Activated CD4-positive, alpha-beta T cell treated with anti-CD3 and anti-CD28 coated beads, Interleukin-2, amount 10 ng/mL, durations not matched to agents 24 days and 14 days (primary cell): ENCODE results near the gene CCNQ. TPM values are rescaled to one million over a fixed set of nuclear protein-coding genes. Genes with fewer than 3 reads are reported as not detected.

Experiments used
- DNase-seq: peaks from one replicate; pipeline ENCODE4 v3.0.0; 2022
- H3K27ac Mint-ChIP-seq: one replicate; pipeline ENCODE4 v1.8.0; 2022; ENCODE audit warnings: mild to moderate bottlenecking, mixed read lengths
- H3K27me3 Mint-ChIP-seq: one replicate; pipeline ENCODE4 v1.8.0; 2022; ENCODE audit warnings: mixed read lengths
- H3K36me3 Mint-ChIP-seq: one replicate; pipeline ENCODE4 v1.8.0; 2022; ENCODE audit warnings: low read depth, mild to moderate bottlenecking, mixed read lengths
- H3K4me1 Mint-ChIP-seq: one replicate; pipeline ENCODE4 v1.8.0; 2021; ENCODE audit warnings: mixed read lengths
- H3K4me3 Mint-ChIP-seq: one replicate; pipeline ENCODE4 v1.8.0; 2022; ENCODE audit warnings: mild to moderate bottlenecking, moderate library complexity, mixed read lengths
- H3K9me3 Mint-ChIP-seq: one replicate; pipeline ENCODE4 v1.8.0; 2021; ENCODE audit warnings: mixed read lengths
- intact Hi-C: fragments of 100-400 bp; cut with micrococcal nuclease; formaldehyde crosslinking; loops from one replicate; pipeline ENCODE4 v1.15.1; 2023
- total RNA-seq: library from RNA; stranded (reverse); gene quantifications from 2 replicates; pipeline ENCODE4 v1.2.3, GENCODE V29; 2022

The CCNQ gene
- total RNA-seq, 1 donor from 2014 or later = 28.7 TPM

DNA sequence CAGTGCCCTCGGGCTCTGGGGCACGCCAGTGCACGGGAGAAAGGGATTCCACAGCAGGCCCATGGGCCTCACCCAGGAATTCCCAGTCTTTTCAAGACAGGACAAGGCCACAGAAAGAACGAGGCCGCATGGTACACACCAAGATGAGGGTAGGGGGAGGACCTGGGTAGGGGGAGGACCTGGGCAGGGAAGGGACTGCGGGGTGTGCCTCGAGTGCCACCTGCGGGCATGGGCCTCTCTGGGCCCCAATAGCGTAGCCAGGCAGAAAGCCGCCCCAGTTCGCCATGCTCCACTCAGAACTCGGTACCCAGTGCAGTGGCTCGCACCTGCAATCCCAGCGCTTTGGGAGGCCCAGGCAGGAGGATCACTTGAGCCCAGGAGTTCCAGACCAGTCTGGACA, 34.1 kb upstream of the CCNQ start:
- H3K27me3 Mint-ChIP-seq = peaks cover 5% of the 10 kb centered on the region
- no peak overlapping the region for H3K27ac Mint-ChIP-seq
- DNase-seq = no peak
- no peaks in the 10 kb centered on the region for H3K4me1 Mint-ChIP-seq
- no peak overlapping the region for H3K4me3 Mint-ChIP-seq
- no peaks in the 10 kb centered on the region for H3K36me3 Mint-ChIP-seq
- intact Hi-C loops = no loop called here
- no peaks in the 10 kb centered on the region for H3K9me3 Mint-ChIP-seq

DNA sequence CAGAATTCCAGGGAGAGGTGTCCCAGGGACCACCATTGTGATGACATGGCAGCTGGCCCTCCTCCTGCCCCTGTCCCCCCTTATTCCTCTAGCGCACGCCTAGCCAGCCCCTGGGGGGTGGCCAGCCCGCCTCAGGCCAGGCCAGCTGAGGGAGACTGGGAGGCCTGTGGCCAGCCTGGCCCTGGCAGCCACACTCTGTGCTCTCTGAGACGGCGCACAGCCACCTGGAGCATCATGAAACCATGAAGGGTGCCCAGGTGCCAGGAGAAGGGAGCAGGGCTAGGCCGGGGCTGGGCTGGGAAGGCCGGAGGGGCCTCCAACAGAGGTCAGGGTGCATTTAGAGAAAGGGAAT, 33.6 kb upstream of the CCNQ start:
- H3K36me3 Mint-ChIP-seq = no peaks in the 10 kb centered on the region
- intact Hi-C loops = no loop called here

DNA sequence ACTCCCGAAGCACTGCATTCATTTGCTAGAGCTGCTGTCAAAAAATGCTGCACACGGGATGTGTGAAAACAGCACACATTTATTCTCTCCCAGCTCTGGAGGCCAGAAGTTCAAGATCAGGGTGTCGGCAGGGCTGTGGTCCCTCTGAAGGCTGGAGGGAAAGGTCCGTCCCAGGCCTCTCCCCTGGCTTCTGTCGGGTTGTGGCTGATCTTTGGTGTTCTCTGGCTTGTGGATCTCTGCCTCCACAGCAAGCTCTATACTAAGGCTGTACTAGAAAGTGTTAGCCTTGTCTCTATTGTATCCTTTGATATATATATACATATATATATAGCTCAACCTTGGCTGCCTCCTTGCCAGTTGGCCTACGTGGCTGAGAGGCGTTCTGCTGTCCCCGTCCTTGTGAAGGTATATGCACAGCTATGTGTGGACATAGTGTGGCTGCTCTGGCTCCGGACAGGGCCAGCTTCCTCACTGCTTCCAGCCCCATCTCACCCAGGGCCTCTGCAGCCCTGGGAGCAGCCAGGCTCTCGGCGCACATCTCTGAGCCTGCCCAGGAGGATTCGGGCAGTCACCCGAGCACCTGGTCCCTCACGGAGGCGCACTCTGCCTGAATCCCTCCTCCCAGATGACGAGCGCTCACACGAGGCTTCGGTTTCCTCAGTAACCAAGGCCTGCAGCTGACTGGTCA, 33.1 kb upstream of the CCNQ start:
- Mint-ChIP-seq H3K36me3 (no peaks in the 10 kb centered on the region), H3K27me3 (peaks cover 5% of the 10 kb centered on the region), H3K9me3 (no peaks in the 10 kb centered on the region), H3K4me1 (no peaks in the 10 kb centered on the region), H3K4me3 (no peak overlapping the region), H3K27ac (no peak overlapping the region)
- intact Hi-C loops = no loop called here
- DNase-seq = no peak

More for the DNA sequence above, 33.6 kb upstream of the CCNQ start:
- H3K4me3 Mint-ChIP-seq = no peak overlapping the region
- H3K27ac Mint-ChIP-seq = no peak overlapping the region
- no peak for DNase-seq
- no peaks in the 10 kb centered on the region for H3K4me1 Mint-ChIP-seq
- H3K27me3 Mint-ChIP-seq = peaks cover 5% of the 10 kb centered on the region
- no peaks in the 10 kb centered on the region for H3K9me3 Mint-ChIP-seq

DNA sequence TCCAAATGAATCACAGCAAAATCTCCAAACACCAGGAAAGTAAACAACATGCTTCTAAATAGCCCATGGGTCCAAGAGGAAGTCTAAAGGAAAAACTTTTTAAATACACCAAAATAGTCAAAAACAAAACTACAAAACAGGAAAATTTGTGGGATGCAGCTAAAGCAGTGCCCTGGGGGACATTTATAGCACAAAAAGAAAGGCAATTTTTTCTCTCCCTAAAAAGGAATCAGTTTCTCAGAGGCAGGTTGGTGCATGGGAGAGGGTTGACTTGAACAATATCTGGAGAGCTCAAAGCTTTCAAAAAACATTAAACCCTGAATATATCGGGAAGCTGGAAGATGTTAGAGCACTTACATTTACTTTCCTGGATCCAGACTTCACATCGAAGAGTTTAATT, 32.4 kb upstream of the CCNQ start:
- no peaks in the 10 kb centered on the region for H3K36me3 Mint-ChIP-seq
- DNase-seq = no peak
- no peaks in the 10 kb centered on the region for H3K4me1 Mint-ChIP-seq

DNA sequence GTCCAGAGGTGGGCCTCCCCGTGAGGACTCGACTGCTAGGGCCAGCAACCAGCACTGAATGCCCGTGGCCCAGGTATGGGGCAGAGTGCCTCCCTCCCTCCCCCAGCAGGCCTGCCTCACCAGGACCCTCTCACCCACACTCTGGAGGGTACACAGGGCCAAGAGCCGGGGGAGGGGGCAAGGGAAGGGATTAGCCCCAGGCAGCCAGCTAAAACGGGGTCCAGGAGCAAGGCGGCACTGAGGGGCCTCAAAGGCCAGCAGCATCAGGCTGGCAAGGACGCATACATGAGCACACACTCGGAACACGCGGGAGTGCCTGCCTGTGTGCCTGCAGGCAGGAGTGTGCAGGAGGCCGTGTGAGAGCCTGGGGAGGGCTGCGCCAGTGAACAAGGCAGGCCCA, 29.7 kb upstream of the CCNQ start:
- Mint-ChIP-seq H3K27me3 (peaks cover 5% of the 10 kb centered on the region), H3K36me3 (no peaks in the 10 kb centered on the region), H3K9me3 (no peaks in the 10 kb centered on the region), H3K27ac (no peak overlapping the region), H3K4me1 (no peaks in the 10 kb centered on the region), H3K4me3 (no peak overlapping the region)
- DNase-seq = no peak
- intact Hi-C loops = no loop called here

More for the DNA sequence above, 32.4 kb upstream of the CCNQ start:
- Mint-ChIP-seq H3K9me3 (no peaks in the 10 kb centered on the region), H3K27ac (no peak overlapping the region), H3K4me3 (no peak overlapping the region), H3K27me3 (peaks cover 5% of the 10 kb centered on the region)
- intact Hi-C loops = no loop called here

DNA sequence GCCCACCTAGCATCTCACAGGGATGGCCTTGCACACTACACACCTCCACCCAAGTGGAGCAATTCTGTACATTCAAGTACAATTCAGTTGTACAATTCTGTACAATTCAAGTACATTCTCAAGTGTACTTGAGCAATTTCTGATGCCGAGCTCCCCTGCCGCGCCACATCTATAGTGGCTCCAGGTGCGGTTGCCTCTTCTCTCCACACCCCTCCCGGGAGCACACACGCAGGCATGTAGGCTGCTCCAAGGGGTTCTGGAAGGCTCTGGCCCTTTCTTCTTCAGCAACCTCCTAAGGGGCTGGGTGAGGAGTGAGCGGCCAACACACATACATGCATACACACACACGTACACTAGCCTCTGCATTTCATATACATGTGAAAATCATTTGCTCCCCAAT, 29.2 kb upstream of the CCNQ start:
- Mint-ChIP-seq H3K27me3 (peaks cover 5% of the 10 kb centered on the region), H3K36me3 (no peaks in the 10 kb centered on the region), H3K9me3 (no peaks in the 10 kb centered on the region), H3K4me1 (no peaks in the 10 kb centered on the region), H3K4me3 (no peak overlapping the region), H3K27ac (no peak overlapping the region)
- intact Hi-C loops = no loop called here
- no peak for DNase-seq

DNA sequence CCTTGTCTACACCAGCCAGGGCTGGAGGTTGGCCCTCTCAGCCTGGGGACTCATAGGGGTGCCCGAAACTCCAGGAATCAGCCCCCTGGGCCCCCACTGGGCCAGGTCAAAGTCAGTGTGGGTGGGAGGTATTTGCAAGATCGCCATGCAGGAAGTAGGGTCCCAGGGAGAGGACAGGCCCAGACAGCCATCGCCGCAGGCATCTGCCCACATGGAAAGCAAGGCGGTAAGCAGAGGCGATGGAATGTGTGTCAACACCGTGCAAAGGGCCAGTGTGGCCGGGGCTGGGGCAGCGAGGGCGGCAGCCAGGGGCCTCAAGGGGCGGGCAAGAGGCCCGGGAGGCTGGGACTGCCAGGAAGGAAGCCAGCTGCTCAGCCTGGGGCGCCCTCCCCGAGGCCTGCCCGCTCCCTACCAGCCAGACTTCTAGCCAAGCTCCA, 28.8 kb upstream of the CCNQ start:
- no peak overlapping the region for H3K27ac Mint-ChIP-seq
- no peaks in the 10 kb centered on the region for H3K4me1 Mint-ChIP-seq
- peaks cover 5% of the 10 kb centered on the region for H3K27me3 Mint-ChIP-seq
- H3K36me3 Mint-ChIP-seq = no peaks in the 10 kb centered on the region
- H3K9me3 Mint-ChIP-seq = no peaks in the 10 kb centered on the region
- H3K4me3 Mint-ChIP-seq = no peak overlapping the region
- intact Hi-C loops = no loop called here
- no peak for DNase-seq

DNA sequence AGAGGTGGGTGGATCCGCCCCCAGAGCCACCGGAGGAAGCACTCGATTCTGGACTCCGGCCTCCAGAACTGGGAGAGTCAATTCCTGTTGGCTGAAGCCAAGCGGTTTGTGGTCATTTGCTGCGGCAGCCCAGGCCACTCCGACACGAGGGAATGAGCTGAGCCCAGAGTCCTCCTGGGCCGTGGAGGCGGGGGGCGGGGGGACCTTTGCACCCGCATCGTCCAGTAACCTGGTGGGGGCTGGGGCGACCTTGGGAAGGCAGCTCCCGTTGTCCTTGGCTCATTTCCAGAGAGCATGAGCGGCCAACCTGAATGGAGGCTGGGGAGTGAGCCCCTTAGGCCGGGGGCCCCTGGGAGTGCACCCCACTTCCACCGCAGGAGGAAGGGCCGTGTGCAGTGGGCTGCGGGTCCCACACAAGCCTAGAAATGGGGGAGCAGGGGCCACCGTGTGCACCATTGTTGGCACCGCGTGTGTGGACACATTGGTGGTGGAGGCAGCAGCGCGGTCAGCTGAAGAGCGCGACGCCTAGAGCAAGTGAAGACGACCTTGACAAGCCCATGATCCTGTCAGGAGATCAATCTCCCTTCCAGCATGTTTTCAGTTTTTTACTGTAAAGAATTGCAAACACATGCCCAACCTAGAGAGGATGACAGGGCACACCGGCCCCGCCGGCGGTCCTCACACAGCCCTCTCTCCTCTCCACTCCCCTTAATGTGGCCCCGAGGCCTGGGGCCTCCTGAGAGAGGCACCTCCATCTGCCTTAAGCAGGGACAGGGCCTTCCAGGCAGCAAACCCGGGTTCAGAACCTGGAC, 28.1 kb upstream of the CCNQ start:
- Mint-ChIP-seq H3K36me3 (no peaks in the 10 kb centered on the region), H3K9me3 (no peaks in the 10 kb centered on the region), H3K27me3 (peaks cover 5% of the 10 kb centered on the region), H3K4me1 (no peaks in the 10 kb centered on the region), H3K27ac (no peak overlapping the region), H3K4me3 (no peak overlapping the region)
- DNase-seq = no peak
- intact Hi-C loops = no loop called here

DNA sequence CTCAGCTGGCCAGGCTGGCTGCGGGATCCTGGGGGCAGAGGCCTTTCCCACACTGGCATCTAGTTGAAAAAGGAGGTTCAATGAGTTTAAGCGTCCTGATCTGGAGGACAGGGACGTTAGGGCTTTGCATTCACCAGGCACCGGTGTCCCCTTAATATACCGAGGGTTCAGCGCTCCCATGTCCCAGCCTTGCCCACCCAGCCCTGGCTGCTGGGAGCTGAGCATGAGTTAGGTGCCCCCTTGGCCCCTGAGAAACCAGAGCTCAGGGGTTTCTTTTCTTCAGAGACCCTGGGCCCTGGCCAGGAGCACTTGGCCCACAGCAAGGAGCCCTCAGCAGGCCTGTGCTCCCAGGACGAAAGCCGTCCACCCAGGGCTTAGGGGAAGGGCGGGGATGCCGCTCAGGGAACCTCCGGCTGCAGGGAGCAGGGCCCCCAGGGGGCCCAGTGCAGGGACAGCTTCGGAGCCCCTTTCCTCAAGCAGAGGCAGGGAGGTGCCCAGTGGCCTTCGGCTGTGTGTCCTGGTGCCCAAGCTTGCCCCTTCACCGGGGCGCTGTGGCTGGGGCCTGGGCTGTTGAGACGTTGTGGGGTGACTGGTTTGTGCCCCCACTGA, 27.2 kb upstream of the CCNQ start:
- H3K27me3 Mint-ChIP-seq = peaks cover 4% of the 10 kb centered on the region
- no peak for DNase-seq
- H3K36me3 Mint-ChIP-seq = no peaks in the 10 kb centered on the region
- H3K4me3 Mint-ChIP-seq = no peak overlapping the region
- no peaks in the 10 kb centered on the region for H3K4me1 Mint-ChIP-seq
- H3K27ac Mint-ChIP-seq = no peak overlapping the region
- no peaks in the 10 kb centered on the region for H3K9me3 Mint-ChIP-seq
- intact Hi-C loops = no loop called here

DNA sequence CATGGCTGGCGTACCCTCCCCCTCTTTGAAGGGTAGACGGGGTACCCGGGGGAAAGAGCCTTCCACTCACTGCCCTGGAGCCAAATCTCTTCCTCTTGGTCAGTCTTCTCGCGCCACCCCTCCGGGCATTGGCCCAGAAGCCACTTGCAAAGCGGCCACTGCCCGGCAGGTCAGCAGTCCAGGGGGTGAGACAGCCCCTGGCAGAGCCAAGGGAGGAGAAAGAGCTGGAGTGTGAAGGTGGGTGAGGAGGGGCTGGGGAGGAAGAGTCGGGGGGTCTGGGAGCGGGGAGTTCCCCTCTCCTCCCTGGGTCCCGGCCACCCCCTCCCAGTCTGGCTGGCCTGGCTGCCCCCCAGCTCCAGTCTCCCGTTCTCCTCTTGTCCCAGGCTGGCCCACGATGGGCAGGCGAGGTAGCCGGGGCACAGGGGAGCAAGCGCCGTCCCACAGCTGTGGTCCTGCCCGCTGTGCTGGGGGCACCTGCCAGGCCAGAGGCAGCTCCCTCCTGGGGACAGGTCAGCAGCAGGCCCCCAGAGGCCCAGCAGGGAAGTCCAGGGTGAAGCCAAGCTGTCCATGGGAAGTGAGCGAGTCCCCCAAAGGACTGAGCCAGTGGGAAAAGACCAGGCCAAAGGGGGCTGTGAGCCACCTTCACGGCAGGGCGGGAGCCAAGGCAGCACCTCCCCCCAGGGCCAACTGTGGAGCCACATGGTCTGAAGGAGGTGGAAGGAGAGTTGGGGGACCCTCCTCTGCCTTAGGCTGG, 26.5 kb upstream of the CCNQ start:
- Mint-ChIP-seq H3K27ac (no peak overlapping the region), H3K27me3 (no peaks in the 10 kb centered on the region), H3K4me1 (no peaks in the 10 kb centered on the region), H3K36me3 (no peaks in the 10 kb centered on the region), H3K9me3 (no peaks in the 10 kb centered on the region), H3K4me3 (no peak overlapping the region)
- intact Hi-C loops = no loop called here
- no peak for DNase-seq

DNA sequence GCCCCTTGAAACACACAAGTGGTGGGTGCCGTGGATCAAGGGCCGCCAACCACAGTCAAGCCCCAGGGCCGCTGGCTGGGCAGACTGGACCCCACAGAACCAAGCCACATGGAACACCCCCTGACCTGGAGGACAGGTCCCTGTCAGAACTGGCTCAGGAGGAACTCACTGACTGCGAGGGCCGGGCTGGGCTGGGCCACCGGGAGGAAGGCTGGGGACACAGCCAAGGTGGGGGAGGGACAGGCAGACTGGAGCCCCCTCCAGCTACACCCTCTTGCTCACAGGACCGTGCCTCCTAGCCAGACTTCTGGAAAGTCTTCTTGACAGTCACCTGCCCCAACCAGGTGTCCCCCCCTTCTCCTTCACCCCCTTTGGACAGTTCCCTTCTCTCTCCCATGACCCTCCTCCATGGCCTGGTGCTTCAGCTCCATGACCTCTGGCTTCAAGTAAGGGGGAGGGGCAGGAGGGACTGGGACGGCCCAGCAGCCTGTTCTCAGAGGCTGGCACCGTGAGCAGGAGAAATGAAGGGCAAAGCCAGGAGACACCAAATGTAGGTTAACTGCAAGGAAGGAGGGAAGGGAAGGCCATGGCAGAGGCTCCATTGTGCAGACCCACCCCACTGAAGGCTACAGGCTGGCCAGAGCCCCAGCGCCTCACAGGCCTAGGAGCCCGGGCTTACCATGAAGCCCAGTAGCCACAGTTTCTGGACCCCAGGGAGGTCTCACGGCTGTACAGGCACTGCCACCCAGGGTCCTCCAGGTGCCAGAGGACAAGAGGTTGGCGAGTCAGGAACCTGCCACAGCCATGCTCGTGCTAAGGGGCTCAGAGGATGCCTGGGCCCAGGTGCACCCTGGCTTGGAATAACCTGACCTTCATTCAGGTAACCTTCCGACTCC, 25.5 kb upstream of the CCNQ start:
- intact Hi-C loops = no loop called here
- H3K27me3 Mint-ChIP-seq = no peaks in the 10 kb centered on the region
- H3K4me1 Mint-ChIP-seq = no peaks in the 10 kb centered on the region
- H3K9me3 Mint-ChIP-seq = no peaks in the 10 kb centered on the region
- no peak overlapping the region for H3K27ac Mint-ChIP-seq
- no peak for DNase-seq
- H3K36me3 Mint-ChIP-seq = no peaks in the 10 kb centered on the region
- no peak overlapping the region for H3K4me3 Mint-ChIP-seq

DNA sequence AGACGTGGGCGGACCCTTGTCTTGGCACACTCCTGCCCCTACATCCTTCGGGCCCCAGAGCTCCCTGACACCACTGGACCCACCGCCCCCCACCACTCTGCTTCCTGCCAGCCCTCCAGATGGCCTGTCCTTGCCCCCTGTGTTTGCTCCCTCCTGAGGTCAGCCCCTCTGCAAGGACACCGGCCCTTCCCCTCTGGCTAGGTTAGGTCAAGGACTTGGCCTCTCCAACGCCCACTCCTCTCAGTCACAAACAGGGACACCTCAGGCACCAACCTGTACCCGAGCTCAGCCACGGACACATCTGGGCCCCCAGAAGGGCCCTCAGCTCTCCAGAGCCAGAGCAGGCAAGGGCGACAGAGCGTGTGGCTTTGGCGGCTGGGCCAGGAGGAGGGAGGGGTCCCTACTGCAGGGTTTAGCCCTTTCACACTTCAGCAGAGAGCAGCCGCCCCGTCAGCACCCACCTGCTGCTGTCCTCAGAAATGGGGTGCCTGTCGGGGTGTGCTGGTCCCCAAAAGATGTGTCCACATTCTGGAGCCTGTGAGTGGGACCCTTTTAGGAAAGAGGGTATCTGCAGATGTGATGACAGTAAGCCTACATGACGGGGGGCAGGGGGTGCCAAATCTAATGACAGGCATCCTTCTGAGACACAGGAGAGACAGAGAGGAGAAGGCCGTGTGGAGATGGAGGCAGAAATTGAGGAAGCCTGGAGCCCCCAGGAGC, 24.5 kb upstream of the CCNQ start:
- Mint-ChIP-seq H3K27me3 (peaks cover 3% of the 10 kb centered on the region), H3K27ac (no peak overlapping the region), H3K9me3 (no peaks in the 10 kb centered on the region), H3K36me3 (no peaks in the 10 kb centered on the region), H3K4me3 (no peak overlapping the region), H3K4me1 (no peaks in the 10 kb centered on the region)
- intact Hi-C loops = no loop called here
- DNase-seq = no peak
